NCI-H1417 treated with DMSO at 0.1 percent for 48 hours (cell line): Measurements from ENCODE around the gene HAUS5.
"Not testable (repeated sequence)": the region's sequence is repeated elsewhere in the genome, so short reads cannot be mapped to it uniquely, and the experiment has no call there.

Experiments used
- DNase-seq: peaks from one replicate; lab custom pipeline; 2025; lab: John Stamatoyannopoulos, UW

The HAUS5 gene, protein sequence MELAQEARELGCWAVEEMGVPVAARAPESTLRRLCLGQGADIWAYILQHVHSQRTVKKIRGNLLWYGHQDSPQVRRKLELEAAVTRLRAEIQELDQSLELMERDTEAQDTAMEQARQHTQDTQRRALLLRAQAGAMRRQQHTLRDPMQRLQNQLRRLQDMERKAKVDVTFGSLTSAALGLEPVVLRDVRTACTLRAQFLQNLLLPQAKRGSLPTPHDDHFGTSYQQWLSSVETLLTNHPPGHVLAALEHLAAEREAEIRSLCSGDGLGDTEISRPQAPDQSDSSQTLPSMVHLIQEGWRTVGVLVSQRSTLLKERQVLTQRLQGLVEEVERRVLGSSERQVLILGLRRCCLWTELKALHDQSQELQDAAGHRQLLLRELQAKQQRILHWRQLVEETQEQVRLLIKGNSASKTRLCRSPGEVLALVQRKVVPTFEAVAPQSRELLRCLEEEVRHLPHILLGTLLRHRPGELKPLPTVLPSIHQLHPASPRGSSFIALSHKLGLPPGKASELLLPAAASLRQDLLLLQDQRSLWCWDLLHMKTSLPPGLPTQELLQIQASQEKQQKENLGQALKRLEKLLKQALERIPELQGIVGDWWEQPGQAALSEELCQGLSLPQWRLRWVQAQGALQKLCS

DNA sequence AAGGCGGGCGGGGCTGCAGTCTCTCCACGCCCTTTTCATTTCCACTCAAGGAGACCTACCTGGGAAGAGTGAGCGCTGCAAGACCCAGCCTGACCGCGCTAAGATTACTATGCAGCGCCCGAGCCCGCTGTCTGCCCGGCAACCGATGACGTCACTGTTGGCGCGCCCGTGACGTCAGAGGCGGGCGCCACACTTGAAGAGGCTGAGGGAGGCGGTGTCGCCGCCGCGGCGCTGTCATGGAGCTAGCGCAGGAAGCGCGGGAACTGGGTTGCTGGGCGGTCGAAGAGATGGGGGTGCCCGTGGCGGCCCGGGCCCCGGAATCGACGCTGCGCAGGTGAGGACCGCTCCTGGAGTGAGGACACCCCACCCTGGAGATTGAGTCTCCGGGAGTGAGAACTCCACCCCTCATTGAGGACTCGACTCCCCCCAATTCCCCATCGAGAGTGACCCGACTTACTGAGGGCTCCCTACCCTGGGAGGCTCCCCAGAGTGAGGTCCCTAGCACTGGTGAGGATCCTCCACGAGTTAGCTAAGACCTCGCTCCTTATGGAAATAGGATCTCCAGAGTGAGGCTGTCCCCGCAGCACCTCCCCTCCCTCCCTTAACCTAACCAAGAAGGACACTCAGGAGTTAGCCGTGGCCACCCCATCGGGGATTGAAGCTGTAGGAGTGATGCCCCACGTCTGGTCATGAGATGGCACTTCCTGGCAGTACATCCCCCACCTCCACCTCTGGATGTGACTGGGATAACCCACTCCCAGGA, at the start of gene HAUS5:
Gene HAUS5 (plus strand): TSS at position 177 of the 763 bp plus-strand sequence. CDS start 60 bp downstream, at position 237.
- peak; percentile 67 for DNase-seq

DNA sequence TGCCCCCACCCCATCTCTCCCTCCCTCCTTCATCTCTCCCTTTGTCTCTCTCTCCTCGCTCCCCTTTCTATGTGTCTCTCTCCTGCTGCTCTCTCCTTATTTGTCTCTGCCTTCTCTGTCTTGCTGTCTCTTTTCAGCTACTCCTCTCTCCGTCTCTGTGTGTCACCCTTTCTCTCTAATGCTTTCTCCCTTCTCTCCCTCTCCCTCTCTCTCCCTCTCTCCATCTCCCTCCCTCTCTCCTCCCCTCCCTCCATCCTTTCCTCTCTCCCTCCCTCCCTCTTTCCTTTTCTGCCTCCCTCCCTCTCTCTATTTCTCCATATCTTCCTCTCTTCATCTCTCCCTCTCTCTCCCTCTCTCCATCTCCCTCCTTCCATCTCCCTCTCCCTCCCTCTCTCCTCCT, 49.8 kb upstream of the HAUS5 start:
- no peak for DNase-seq

DNA sequence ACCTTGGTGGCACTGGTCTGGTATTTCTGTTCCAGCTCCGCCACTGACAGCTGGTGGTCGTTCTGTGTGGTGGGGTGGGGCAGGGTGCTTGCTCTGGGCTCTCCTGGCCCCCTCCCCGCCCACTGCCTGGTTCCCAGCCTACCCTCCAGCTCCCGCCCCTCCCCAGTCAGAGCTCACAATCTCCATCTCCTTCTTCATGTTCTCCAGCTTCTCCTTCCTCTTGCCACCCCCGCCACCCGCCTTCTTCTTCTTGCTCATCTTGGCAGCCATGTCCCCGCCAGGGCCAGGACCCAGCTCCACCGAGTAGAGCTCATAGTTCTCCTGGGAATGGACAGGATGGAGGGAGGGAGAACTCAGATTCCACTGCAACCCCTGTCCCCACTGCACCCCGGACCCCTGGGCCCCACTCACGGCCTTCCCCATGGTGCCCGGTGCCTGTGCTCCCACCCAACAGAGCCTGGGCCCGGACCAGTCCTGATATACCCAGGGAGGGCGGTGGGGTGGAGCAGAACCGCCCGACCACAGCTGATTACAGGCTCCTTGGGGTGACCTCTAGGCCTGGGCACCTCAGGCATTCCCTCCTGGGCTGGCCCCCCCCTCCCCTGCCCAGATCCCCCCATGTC, 49.2 kb upstream of the HAUS5 start, which contains the start of gene ATP4A:
Gene ATP4A (minus strand): TSS at position 452 of the 623 bp plus-strand sequence. CDS start 29 bp downstream, at position 423.
- no peak for DNase-seq

DNA sequence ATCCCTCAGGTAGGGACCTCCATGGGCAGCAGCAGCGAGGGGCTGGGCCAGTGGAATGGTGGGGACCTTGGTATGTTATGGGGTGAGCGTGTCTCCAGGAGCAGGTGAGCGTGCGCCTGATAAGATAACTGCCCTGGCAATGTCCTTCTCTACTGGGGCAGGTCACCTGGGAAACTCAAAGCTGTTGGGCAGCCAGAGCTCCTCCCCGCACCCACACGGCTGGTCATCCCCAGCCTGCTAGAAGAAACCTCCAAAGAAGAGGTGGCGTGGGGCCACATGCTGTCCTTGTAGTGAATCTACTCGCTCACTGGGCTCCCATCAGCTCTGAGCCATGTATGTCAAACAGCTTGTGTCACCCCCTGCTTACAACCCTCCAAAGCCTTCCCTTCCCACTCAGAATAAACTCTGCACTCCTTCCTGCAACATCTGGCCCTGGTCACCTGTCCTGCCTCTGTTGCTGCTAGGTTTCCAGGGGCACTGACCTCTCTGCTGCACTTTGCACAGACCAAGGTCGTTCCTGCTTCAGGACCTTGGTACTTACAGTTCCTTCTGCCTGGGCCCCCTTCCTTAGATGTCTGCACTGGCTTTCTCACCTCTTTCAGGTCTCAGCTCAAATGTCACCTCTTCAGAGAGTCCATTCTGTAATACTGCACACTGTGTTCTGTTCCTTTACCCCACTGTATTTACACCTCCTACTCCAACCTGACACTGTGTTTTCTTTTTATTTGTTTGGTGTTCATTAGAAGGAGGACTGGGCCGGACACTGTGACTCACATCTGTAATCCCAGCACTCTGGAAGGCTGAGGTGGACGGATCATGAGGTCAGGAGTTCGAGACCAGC, 47.3 kb upstream of the HAUS5 start:
- no peak for DNase-seq

DNA sequence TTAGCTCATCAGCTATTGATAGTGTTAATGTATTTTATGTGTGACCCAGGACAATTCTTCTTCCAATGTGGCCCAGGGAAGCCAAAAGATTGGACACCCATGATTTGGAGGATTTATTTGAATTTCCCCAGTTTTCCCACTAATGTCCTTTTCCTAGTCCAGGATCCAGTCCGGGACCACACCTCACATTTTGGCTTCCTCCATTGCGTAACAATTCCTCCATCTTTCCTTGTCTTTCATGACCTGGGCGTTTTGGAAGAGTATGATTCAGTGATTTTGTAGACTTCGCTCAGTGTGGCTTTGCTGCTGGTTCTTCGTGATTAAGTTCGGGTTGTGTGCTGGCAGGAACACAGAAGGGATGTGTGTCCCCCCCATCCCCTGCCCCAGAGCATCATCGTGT, 45.8 kb upstream of the HAUS5 start:
- no peak for DNase-seq

DNA sequence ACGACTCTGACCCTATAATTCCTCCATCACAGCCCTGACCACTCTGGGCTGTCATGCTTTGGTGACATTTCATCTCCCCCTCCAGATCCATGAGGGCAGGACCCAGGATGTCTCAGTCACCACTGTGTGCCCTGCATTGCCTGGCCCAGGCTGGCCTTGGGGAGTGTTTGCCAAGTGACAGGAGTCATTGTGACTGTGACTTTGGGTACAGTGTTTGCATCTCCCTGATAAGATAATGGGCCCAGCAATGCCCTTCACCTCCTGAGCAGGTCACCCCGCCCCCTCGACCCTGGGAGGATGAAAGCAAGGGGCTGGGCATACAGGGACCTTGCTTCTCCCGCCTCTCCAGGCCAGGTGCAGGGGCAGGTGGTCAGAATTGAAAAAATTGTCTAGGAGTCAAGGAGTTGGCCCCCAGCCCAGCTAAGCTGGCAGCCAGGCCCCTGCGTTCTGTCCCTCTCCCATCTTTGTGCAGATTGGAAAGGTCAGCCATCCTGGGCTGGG, 43.2 kb upstream of the HAUS5 start:
- no peak for DNase-seq

DNA sequence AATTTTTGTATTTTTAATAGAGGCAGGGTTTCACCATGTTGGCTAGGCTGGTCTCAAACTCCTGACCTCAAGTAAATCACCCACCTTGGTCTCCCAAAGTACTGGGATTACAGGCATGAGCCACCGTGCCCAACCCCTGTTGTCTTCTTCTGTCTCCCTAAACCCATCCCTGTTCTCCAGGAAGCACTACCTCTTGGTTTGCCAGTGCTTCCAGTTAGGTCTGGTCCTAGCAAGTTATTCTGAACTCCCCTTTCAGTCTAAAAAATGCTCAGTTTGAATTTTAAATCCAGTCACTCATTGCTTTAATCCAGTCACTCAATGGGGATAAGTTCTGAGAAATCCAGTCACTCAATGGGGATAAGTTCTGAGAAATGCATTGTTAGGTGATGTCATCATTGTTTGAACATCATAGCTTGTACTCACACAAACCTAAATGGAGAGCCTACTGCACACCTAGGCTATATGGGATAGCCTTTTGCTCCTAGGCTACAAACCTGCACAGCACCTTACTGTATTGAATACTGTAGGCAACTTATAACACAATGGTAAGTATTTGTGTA, 41.0 kb upstream of the HAUS5 start:
- no peak for DNase-seq

DNA sequence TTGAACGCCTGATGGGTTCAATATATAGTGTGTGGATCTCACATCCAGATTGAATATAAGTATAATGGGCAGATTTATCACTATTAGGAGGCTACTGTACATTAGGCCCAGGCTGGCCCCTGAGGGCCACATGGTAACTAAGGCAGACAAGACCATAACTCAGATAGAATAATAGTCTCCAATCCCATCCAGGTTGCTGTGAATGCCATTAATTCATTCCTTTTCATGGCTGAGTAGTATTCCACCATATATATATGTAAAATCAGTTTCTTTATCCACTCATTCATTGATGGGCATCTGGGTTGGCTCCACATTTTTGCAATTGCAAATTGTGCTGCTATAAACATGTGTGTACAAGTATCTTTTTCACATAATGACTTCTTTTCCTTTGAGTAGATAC, 34.6 kb upstream of the HAUS5 start:
- no peak for DNase-seq

DNA sequence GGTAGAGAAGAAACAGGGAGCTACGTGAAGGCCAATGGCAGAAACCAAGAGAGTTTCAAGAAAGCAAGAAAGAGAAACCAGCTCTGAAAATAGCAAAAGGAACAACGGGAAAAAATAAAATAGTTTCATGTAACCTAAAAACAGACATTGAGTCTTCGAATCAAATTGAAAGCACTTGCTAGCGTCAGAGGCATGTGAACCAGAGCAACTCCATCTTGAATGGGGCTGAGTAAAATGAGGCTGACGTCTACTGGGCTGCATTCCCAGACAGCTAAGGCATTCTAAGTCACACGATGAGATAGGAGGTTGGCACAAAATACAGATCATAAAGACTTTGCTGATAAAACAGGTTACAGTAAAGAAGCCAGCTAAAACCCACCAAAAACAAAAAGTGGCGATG, 33.8 kb upstream of the HAUS5 start:
- DNase-seq: no peak

DNA sequence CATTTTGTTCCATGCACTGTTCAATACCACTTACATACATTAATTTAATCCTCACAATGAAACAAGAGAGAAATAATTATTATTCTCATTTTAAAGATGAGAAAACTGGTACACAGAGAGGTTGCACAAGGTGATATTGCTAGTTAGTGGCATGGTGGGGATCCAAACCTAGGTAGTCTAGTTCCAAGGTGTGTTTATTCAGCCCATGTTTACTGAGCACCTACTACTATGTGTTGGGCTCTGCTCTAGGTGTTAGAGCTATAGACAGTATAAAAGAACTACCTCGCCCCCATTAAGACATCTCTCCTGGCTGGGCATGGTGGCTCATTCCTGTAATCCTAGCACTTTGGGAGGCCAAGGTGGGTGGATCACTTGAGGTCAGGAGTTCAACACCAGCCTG, 29.8 kb upstream of the HAUS5 start:
- DNase-seq: no peak

DNA sequence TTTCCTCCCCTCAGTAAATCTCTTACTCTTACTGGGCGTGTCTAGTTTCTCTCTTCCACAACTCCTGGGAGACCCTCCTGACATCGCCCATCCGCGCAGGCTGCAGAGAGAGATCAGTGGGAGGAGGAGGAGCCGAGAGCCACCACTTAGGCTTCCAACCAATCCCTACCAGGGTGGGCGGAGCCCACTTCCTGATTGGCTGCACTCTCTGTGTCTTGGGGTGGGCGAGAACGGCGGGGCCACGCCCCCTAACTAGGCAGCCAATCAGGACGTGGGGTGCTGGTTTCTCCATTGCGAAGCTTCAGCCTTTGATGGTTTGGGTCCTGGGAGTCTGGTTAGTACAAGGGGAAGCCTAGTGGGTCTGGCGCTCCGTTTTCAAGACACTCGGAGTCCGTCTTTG, 26.7 kb upstream of the HAUS5 start, which contains the start of gene PMIS2:
Gene PMIS2 (plus strand): TSS at position 326 of the 400 bp plus-strand sequence. CDS start 87 bp downstream, outside the sequence.
- no peak for DNase-seq

DNA sequence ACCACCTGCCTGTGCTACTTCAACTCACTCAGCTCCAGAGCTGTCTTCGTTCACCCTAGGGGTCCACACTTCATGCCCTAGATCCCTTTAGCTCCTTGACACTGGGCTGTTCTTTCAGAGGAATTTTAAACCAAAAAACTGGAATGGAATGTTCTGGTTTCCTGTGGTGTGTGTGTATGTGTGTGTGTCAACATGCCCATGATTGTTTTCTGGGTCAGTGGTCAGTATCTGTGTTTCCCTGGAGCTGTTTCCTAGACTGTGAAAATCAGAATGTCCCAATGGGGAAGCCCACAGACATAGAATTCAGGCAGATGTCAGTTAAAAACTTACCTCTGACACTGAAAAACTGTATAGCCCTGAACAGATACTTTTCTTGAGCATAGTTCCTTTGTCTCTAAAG, 25.2 kb upstream of the HAUS5 start:
- DNase-seq: no peak

DNA sequence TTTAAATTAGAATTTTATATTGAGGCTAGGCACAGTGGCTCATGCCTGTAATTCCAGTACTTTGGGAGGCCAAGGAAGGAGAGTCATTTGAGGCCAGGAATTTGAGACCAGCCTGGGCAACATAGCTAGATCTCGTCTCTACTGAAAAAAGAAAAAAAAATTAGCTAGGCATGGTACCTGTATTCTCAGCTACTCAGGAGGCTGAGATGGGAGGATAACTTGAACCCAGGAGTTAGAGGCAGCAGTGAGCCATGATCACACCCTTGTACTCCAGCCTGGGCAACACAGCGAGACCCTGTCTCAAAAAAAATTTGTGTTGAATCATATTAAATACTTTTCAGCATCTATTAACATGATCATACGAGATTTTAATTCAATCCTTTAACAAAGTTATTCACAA, 21.7 kb upstream of the HAUS5 start:
- DNase-seq: no peak

DNA sequence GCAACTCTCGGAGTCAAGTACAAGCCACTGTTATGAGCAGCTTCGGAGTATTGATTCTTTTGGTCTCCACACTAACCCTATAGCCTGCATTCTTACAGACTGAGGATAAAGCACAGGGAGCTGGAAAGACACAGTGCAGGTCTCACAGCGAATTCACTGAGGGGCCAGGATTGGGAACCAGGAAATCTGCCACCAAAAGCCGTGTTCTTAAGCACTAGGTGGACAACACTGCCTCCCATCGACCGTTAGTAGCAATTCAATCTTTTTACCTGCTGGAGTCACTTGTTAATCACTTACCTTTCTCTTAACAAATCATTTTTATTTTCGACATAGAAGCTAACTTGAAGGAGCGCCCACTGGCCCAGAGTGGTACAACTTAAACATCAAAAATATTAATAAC, 20.3 kb upstream of the HAUS5 start:
- DNase-seq: no peak

DNA sequence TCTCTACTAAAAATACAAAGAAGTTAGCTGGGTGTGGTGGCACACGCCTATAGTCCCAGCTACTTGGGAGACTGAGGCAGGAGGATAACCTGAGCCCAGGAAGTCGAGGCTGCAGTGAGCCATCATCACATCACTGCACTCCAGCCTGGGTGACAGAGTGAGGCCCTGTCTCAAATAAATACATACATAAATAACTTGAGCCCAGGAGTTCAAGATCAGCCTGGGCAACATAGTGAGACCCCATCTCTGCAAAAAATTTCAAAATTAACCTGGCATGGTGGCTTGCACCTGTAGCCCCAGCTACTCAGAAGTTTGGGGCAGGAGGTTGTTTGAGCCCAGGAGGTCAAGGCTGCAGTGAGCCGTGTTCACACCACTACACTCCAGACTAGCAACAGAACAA, 17.5 kb upstream of the HAUS5 start:
- not testable (repeated sequence) for DNase-seq

DNA sequence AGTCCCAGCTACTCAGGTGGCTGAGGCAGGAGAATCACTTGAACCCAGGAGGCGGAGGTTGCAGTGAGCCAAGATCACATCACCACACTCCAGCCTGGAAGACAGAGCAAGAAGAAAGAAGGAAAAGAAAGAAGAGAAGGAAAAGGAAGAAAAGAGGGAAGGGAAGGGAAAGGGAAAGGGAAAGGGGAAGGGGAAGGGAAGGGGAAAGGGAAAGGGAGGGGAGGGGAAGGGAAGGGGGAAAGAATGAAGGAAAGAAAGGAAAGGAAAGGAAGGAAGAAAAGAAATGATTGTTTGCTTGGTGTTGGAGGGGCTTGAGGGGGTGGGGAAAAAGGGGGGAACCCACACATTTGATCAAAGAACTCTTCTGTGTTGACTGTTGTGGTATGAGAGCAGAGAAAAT, 16.6 kb upstream of the HAUS5 start:
- DNase-seq: no peak

DNA sequence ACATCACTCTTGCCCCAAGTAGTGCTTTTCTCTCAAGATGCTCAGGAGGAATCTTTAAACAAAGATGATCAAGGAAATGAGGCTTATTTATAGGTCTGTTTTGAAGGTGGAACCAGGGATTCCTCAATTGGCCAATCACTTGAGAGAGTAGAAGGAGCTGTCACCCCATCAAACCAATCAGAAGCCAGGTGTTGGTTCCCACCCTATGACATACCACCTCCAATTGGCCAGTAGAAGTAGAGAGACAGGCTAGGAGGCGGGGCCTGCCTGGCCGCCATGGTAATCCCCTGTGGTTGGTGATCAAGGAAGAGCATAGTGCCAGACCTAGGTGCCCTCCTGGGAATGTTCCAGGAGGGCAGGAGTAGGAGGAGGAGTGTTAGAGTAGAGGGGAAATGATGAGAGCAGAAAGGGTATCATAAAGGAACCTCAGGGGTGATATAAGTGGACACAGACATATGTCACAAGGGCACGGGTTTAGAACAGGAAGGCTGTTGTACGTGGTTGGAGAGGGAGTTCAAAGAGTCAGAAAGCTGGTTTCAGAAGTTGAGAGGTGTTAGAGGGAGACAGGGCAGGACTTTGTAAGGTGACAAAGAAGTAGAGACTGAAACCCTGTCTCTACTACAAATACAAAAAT, 16.1 kb upstream of the HAUS5 start:
- DNase-seq: no peak

DNA sequence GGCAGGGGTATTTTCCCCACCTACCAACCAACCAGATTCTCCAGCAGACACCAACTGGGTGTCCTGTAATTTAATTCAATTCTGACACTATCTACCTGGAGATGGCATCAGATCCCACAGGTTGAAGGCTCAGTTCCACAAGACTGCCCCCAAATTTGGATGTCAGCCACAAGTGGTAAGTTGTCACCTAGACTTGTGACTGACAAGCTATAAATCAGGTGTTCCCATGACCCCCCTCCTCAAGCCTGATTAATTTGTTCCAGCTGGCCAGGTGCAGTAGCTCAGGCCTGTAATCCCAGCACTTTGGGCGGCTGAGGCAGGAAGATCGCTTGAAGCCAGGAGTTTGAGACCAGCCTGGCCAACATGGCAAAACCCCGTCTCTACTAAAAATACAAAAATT, 10.6 kb upstream of the HAUS5 start:
- DNase-seq: no peak

DNA sequence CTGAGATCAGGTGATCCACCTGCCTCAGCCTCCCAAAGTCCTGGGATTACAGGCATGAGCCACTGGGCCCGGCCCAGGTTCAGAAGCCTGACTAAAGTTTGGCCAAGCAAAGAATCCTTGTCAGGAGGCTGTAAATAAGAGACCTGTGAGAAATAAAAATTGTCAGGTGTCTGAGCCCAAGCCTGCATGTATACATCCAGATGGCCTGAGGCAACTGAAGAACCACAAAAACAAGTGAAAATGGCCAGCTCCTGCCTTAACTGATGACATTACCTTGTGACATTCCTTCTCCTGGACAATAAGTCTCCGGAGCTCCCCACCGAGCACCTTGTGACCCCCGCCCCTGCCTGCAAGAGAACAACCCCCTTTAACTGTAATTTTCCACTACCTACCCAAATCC, 8.1 kb upstream of the HAUS5 start:
- DNase-seq: not testable (repeated sequence)

DNA sequence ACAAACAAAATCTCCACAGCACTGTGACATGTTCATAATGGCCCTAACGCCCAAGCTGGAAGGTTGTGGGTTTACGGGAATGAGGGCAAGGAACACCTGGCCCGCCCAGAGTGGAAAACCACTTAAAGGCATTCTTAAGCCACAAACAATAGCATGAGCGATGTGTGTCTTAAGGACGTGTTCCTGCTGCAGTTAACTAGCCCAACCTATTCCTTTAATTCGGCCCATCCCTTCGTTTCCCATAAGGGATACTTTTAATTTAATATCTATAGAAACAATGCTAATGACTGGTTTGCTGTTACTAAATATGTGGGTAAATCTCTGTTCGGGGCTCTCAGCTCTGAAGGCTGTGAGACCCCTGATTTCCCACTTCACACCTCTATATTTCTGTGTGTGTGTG, 5.4 kb upstream of the HAUS5 start:
- DNase-seq: not testable (repeated sequence)
